DOHH2 (cell line): ENCODE data around the gene FGF22.

ENCODE experiments used
- EZH2phosphoT487 ChIP-seq: fragments of 200-600 bp; sonication (generic); IDR thresholded peaks from 2 replicates; pipeline ENCODE4 v1.6.1; 2017; ENCODE audit warnings: borderline replicate concordance, mild to moderate bottlenecking, antibody characterized with exemption, low read length, moderate library complexity, mixed read lengths
- TF ChIP-seq, protein P1 (sequence below): fragments of 200-600 bp; sonication (generic); IDR thresholded peaks from one replicate; pipeline ENCODE4 v1.5.1; 2014; ENCODE audit warnings: antibody characterized with exemption, mild to moderate bottlenecking, low read depth, low read length; ENCODE audit not compliant: poor library complexity, severe bottlenecking

- TF ChIP-seq, protein P1, sequence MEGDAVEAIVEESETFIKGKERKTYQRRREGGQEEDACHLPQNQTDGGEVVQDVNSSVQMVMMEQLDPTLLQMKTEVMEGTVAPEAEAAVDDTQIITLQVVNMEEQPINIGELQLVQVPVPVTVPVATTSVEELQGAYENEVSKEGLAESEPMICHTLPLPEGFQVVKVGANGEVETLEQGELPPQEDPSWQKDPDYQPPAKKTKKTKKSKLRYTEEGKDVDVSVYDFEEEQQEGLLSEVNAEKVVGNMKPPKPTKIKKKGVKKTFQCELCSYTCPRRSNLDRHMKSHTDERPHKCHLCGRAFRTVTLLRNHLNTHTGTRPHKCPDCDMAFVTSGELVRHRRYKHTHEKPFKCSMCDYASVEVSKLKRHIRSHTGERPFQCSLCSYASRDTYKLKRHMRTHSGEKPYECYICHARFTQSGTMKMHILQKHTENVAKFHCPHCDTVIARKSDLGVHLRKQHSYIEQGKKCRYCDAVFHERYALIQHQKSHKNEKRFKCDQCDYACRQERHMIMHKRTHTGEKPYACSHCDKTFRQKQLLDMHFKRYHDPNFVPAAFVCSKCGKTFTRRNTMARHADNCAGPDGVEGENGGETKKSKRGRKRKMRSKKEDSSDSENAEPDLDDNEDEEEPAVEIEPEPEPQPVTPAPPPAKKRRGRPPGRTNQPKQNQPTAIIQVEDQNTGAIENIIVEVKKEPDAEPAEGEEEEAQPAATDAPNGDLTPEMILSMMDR = no peak
- no peak for TF ChIP-seq EZH2phosphoT487
Measured at GRCh38 chr19:623974-624373, 15.7 kb upstream of the FGF22 start.
